Chondrocyte (in vitro differentiated cells): ENCODE results near the gene NRM. TPM values are rescaled to one million over a fixed set of nuclear protein-coding genes. Genes with fewer than 3 reads are reported as not detected.
"Not testable (repeated sequence)": the region's sequence is repeated elsewhere in the genome, so short reads cannot be mapped to it uniquely, and the experiment has no call there.

Experiments used
- DNase-seq: peaks from one replicate; pipeline ENCODE4 v3.0.0; 2021; ENCODE audit warnings: mixed read lengths, low spot score
- H3K27ac Mint-ChIP-seq: one replicate; pipeline ENCODE4 v1.8.0; 2021; ENCODE audit warnings: mild to moderate bottlenecking, moderate library complexity, mixed read lengths; ENCODE audit not compliant: unreplicated experiment
- H3K27me3 Mint-ChIP-seq: 2 replicates; pipeline ENCODE4 v1.8.0; 2021; ENCODE audit warnings: low read depth, mixed read lengths
- H3K36me3 Mint-ChIP-seq: 2 replicates; pipeline ENCODE4 v1.8.0; 2021; ENCODE audit warnings: low read depth, mixed read lengths
- H3K4me1 Mint-ChIP-seq: 2 replicates; pipeline ENCODE4 v1.8.0; 2021; ENCODE audit warnings: low read depth, mild to moderate bottlenecking, mixed read lengths
- H3K4me3 Mint-ChIP-seq: one replicate; pipeline ENCODE4 v1.8.0; 2021; ENCODE audit warnings: mild to moderate bottlenecking, moderate library complexity, mixed read lengths; ENCODE audit not compliant: unreplicated experiment
- H3K9me3 Mint-ChIP-seq: 2 replicates; pipeline ENCODE4 v1.8.0; 2021; ENCODE audit warnings: low read depth, mixed read lengths
- CTCF ChIP-seq: fragments of 200-600 bp; sonication (generic); IDR thresholded peaks from 2 replicates; pipeline ENCODE4 v1.5.0; 2021; ENCODE audit warnings: antibody characterized with exemption, mild to moderate bottlenecking, moderate library complexity
- total RNA-seq: library from RNA; stranded (reverse); gene quantifications from 3 replicates; pipeline ENCODE4 v1.2.1, GENCODE V29; 2021

The NRM gene
- total RNA-seq, 1 donor from 2014 or later, result 20.0 TPM

GRCh38 chr6:30724906-30725667, 34.3 kb upstream of the NRM start:
- peak overlapping the region; percentile 96 for H3K27ac Mint-ChIP-seq
- DNase-seq, result no peak
- H3K36me3 Mint-ChIP-seq, result peaks cover 47% of the 10 kb centered on the region

GRCh38 chr6:30723843-30724741, 33.3 kb upstream of the NRM start:
- not testable (repeated sequence) for H3K27me3 Mint-ChIP-seq, H3K9me3 Mint-ChIP-seq, DNase-seq
- H3K4me1 Mint-ChIP-seq, result peaks cover 54% of the 10 kb centered on the region
- peak overlapping the region; percentile 96 for H3K27ac Mint-ChIP-seq
- TF ChIP-seq CTCF, result peak; percentile 43
- peaks cover 44% of the 10 kb centered on the region for H3K36me3 Mint-ChIP-seq
- peak overlapping the region; percentile 96 for H3K4me3 Mint-ChIP-seq

More at GRCh38 chr6:30724906-30725667, 34.3 kb upstream of the NRM start:
- Mint-ChIP-seq H3K4me3 (peak overlapping the region; percentile 62), H3K9me3 (no peaks in the 10 kb centered on the region), H3K27me3 (no peaks in the 10 kb centered on the region), H3K4me1 (peaks cover 45% of the 10 kb centered on the region)
- no peak for TF ChIP-seq CTCF

GRCh38 chr6:30723159-30723842, 32.5 kb upstream of the NRM start:
- H3K4me1 Mint-ChIP-seq, result peaks cover 62% of the 10 kb centered on the region
- H3K36me3 Mint-ChIP-seq, result peaks cover 44% of the 10 kb centered on the region

GRCh38 chr6:30722280-30723112, 31.7 kb upstream of the NRM start:
- peak overlapping the region; percentile 96 for H3K4me3 Mint-ChIP-seq
- peak; percentile 97 for TF ChIP-seq CTCF
- DNase-seq, result no peak
- H3K27ac Mint-ChIP-seq, result peak overlapping the region; percentile 96
- H3K36me3 Mint-ChIP-seq, result peaks cover 44% of the 10 kb centered on the region
- H3K4me1 Mint-ChIP-seq, result peaks cover 60% of the 10 kb centered on the region
- H3K9me3 Mint-ChIP-seq, result no peaks in the 10 kb centered on the region
- no peaks in the 10 kb centered on the region for H3K27me3 Mint-ChIP-seq

More at GRCh38 chr6:30723159-30723842, 32.5 kb upstream of the NRM start:
- not testable (repeated sequence) for H3K9me3 Mint-ChIP-seq, DNase-seq, H3K27me3 Mint-ChIP-seq
- H3K27ac Mint-ChIP-seq, result peak overlapping the region; percentile 96
- H3K4me3 Mint-ChIP-seq, result peak overlapping the region; percentile 96

GRCh38 chr6:30722025-30722279, 31.2 kb upstream of the NRM start:
- Mint-ChIP-seq H3K27ac (peak overlapping the region; percentile 96), H3K4me1 (peaks cover 63% of the 10 kb centered on the region), H3K4me3 (peak overlapping the region; percentile 96), H3K36me3 (peaks cover 44% of the 10 kb centered on the region)
- H3K9me3 Mint-ChIP-seq, DNase-seq, H3K27me3 Mint-ChIP-seq: not testable (repeated sequence)
